Ovary (tissue), 9 donors: ENCODE data around the gene ATP6V1C2. TPM values are rescaled to one million over a fixed set of nuclear protein-coding genes. Genes with fewer than 3 reads are reported as not detected.
A peak's percentile ranks its signal among the peaks of the same experiment; 100 is the strongest.

Experiments used
- DNase-seq, 5 donors: peaks; one replicate each; pipeline ENCODE4 v3.0.0-alpha.2; 2019 to 2020
- H3K27ac ChIP-seq, 2 donors: fragments of 200-600 bp; one replicate each; pipeline versions ENCODE4 v1.5.1 to v1.8.0; 2019 to 2022
- H3K27me3 ChIP-seq: fragments of 200-600 bp; one replicate; pipeline ENCODE4 v1.8.0; 2022
- H3K36me3 ChIP-seq: fragments of 200-600 bp; sonication (generic); one replicate; pipeline ENCODE4 v1.5.1; 2019
- H3K4me1 ChIP-seq: one replicate; pipeline ENCODE4 v1.8.1; 2013; ENCODE audit warnings: mild to moderate bottlenecking, moderate library complexity; ENCODE audit not compliant: insufficient read depth
- H3K4me3 ChIP-seq: fragments of 200-600 bp; sonication (generic); one replicate; pipeline ENCODE4 v1.5.1; 2017
- H3K9me3 ChIP-seq, 2 donors: fragments of 200-600 bp in 1 of 2; sonication (generic) in 1 of 2; one replicate each; pipeline versions ENCODE4 v1.5.1 to v1.8.1; 2013 to 2019; ENCODE audit warnings: mild to moderate bottlenecking in 1 of 2, moderate library complexity in 1 of 2
- CTCF ChIP-seq, 3 donors: fragments of 450-650 bp in 2 of 3; fragments of 200-600 bp in 1 of 3; IDR thresholded peaks; one replicate each; pipeline versions ENCODE4 v1.5.1 to v1.8.0; 2016 to 2022; ENCODE audit warnings: antibody characterized with exemption in 3 of 3, mild to moderate bottlenecking in 1 of 3
- EP300 ChIP-seq: sonication (generic); formaldehyde crosslinking; IDR thresholded peaks from one replicate; pipeline ENCODE4 v1.6.1; 2017; ENCODE audit warnings: antibody characterized with exemption
- POLR2A ChIP-seq: fragments of 450-650 bp; IDR thresholded peaks from one replicate; pipeline ENCODE4 v1.6.1; 2017; ENCODE audit warnings: antibody characterized with exemption, mild to moderate bottlenecking, moderate library complexity
- WGBS, 3 donors: extraction: QIAGEN DNeasy Blood & Tissue Kit in 1 of 3; methylation state at CpG; one replicate each; pipeline versions ENCODE4 v1.1.5 to v1.1.7; 2013 to 2017; 5-methylcytosine and 5-hydroxymethylcytosine counted together
- intact Hi-C, 4 donors: fragments of 100-400 bp; cut with DNase I; formaldehyde crosslinking; loops; one replicate each; pipeline versions ENCODE4 v1.11.0 to v1.15.1; 2022 to 2023
- polyA plus RNA-seq, 2 donors: library from polyadenylated mRNA; stranded (reverse); fragments of 200-250 nt in 1 of 2; fragments of 350-450 nt in 1 of 2; fragmentation: Illumina TruSeq in 1 of 2; extraction: RNeasy Lipid Tissue Mini Kit (QIAGEN cat#74804) in 1 of 2; gene quantifications; one replicate each; pipeline ENCODE4 v1.2.3, GENCODE V29; 2013 to 2014
- total RNA-seq, 7 donors: library from RNA; depleted of rRNA in 2 of 7; stranded (reverse); fragments of >200 nt in 2 of 7; fragmentation: NEBNext Ultra II Directional in 3 of 7; extraction: Animal tissue kit (Norgen Biotek cat#: 25700) in 3 of 7; gene quantifications; one replicate each; pipeline versions ENCODE4 v1.1.0 to v1.2.4, GENCODE V29; 2016 to 2023
- donor health status: DM: no; HTN: no; CAD: no; lungs with moderate emphysema.
- donor health status: DM: no; HTN: no; CAD: no.
- donor health status: Bipolar disorder and iron deficiency.
- donor health status: DM: yes; HTN: yes; CAD: no.
- donor health status: DM: no; HTN: no; CAD: no.
- donor health status: DM: yes; HTN: yes; CAD: no.

The ATP6V1C2 gene
- total and polyA plus RNA-seq, 9 donors, result 0.17 to 10.8 (median 0.60) TPM; not detected in 2

GRCh38 chr2:10830203-10830602, 108.8 kb downstream of the ATP6V1C2 start:
- H3K4me1 ChIP-seq, result peaks cover 2% of the 10 kb centered on the region
- DNase-seq, result no peak
- no peaks in the 10 kb centered on the region for H3K36me3 ChIP-seq
- H3K27me3 ChIP-seq, result no peaks in the 10 kb centered on the region
- no peaks in the 10 kb centered on the region for H3K9me3 ChIP-seq
- TF ChIP-seq EP300 (no peak), POLR2A (no peak), CTCF (IDR thresholded peaks at IDR 0.05) (no peak)
- no peak overlapping the region for H3K27ac ChIP-seq
- intact Hi-C loops, result loop anchor here in 3 of 4 donors (5.0 to 10.0 kb wide), 4 partner anchors 292 to 615 kb away; no protein-coding TSS in a partner anchor
- WGBS, 3 donors, result 69 to 77% (median 74%) methylated on average over 8 of the region's 8 CpGs
- H3K4me3 ChIP-seq, result no peak overlapping the region

GRCh38 chr2:10830641-10831399, 109.4 kb downstream of the ATP6V1C2 start:
- WGBS, 3 donors, result 68 to 76% (median 69%) methylated on average over 27 to 30 of the region's 30 CpGs
- H3K27me3 ChIP-seq, result no peaks in the 10 kb centered on the region
- intact Hi-C loops, result loop anchor here in 3 of 4 donors (5.0 to 10.0 kb wide), 4 partner anchors 291 to 614 kb away; no protein-coding TSS in a partner anchor

GRCh38 chr2:10831400-10831985, 110.1 kb downstream of the ATP6V1C2 start:
- intact Hi-C loops, result loop anchor here in 3 of 4 donors (5.0 to 10.0 kb wide), 4 partner anchors 291 to 613 kb away; no protein-coding TSS in a partner anchor
- Histone ChIP-seq H3K27ac (no peak overlapping the region), H3K36me3 (no peaks in the 10 kb centered on the region), H3K9me3 (no peaks in the 10 kb centered on the region), H3K4me3 (no peak overlapping the region), H3K27me3 (no peaks in the 10 kb centered on the region), H3K4me1 (peaks cover 2% of the 10 kb centered on the region)
- DNase-seq, result no peak
- WGBS, 3 donors, result 60 to 65% (median 60%) methylated on average over 16 of the region's 16 CpGs
- TF ChIP-seq CTCF (IDR thresholded peaks at IDR 0.05) (no peak), POLR2A (no peak), EP300 (no peak)

More at GRCh38 chr2:10830641-10831399, 109.4 kb downstream of the ATP6V1C2 start:
- H3K36me3 ChIP-seq, result no peaks in the 10 kb centered on the region
- no peak overlapping the region for H3K27ac ChIP-seq
- TF ChIP-seq CTCF (IDR thresholded peaks at IDR 0.05), result no peak
- no peak for TF ChIP-seq EP300
- TF ChIP-seq POLR2A, result no peak
- no peak overlapping the region for H3K4me3 ChIP-seq
- peaks cover 2% of the 10 kb centered on the region for H3K4me1 ChIP-seq
- H3K9me3 ChIP-seq, result no peaks in the 10 kb centered on the region
- no peak for DNase-seq

- no peaks in the 10 kb centered on the region for H3K9me3 ChIP-seq
- H3K4me1 ChIP-seq, result peaks cover 2% of the 10 kb centered on the region
- H3K27me3 ChIP-seq, result no peaks in the 10 kb centered on the region
- WGBS, 3 donors, result 9 to 11% (median 10%) methylated on average over 30 of the region's 30 CpGs
- intact Hi-C loops, result loop anchor here in 3 of 4 donors (5.0 to 10.0 kb wide), 4 partner anchors 290 to 612 kb away; no protein-coding TSS in a partner anchor
- H3K4me3 ChIP-seq, result no peak overlapping the region
- DNase-seq, result peak; percentile 68 to 88 (median 82)
- H3K36me3 ChIP-seq, result no peaks in the 10 kb centered on the region
- TF ChIP-seq POLR2A (no peak), EP300 (no peak), CTCF (IDR thresholded peaks at IDR 0.05) (peak; percentile 77 to 96 (median 83))
- no peak overlapping the region for H3K27ac ChIP-seq
Measured at GRCh38 chr2:10832203-10832936, 110.9 kb downstream of the ATP6V1C2 start.
